Adipose tissue (tissue), 3 donors: ENCODE measurements around the gene FCAR. TPM values are rescaled to one million over a fixed set of nuclear protein-coding genes. Genes with fewer than 3 reads are reported as not detected.
"Not testable (repeated sequence)": the region's sequence is repeated elsewhere in the genome, so short reads cannot be mapped to it uniquely, and the experiment has no call there.

Experiments
- H3K27ac ChIP-seq: one replicate; pipeline ENCODE4 v1.5.1; 2013; ENCODE audit warnings: low read depth, low read length
- WGBS, 3 donors: extraction: QIAGEN DNeasy Blood & Tissue Kit; methylation state at CpG; one replicate each; pipeline ENCODE4 v1.1.7; 2013; 5-methylcytosine and 5-hydroxymethylcytosine counted together
- polyA plus RNA-seq, 3 donors: library from polyadenylated mRNA; stranded (reverse); fragments of 200-250 nt; gene quantifications; one replicate each; pipeline ENCODE4 v1.2.3, GENCODE V29; 2013
- donor health status: healthy with polysubstance abuse.
- donor health status: Bipolar disorder and iron deficiency.
- donor health status: healthy.

FCAR gene
- polyA plus RNA-seq, 3 donors: 0.26 to 10.1 (median 7.5) TPM

DNA sequence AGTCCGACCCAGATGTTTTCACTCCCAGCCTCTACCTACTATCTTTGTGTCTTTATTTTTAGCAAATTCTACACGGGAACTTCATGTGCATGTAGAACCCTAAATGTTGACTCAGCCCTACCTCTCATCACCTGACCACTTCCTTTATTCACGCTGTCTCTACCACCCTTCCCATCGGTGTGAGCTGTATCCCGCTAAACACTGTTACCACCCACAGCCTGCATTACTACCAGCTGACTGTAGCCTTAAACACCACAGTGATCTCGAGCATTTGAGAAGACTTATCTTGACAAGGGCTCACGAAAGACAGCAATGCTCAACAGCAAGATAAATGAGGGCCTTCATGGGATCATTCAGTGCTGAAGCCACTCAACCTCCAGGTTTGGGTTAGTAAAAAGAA is 47.0 kb downstream of the FCAR start:
- H3K27ac ChIP-seq: no peak overlapping the region
- 50 to 55% (median 50%) methylated on average over 7 of the region's 7 CpGs for WGBS, 3 donors

GRCh38 chr19:54923276-54923675 is 49.2 kb downstream of the FCAR start:
- WGBS, 3 donors: 63 to 71% (median 68%) methylated on average over 9 of the region's 9 CpGs
- no peak overlapping the region for H3K27ac ChIP-seq

DNA sequence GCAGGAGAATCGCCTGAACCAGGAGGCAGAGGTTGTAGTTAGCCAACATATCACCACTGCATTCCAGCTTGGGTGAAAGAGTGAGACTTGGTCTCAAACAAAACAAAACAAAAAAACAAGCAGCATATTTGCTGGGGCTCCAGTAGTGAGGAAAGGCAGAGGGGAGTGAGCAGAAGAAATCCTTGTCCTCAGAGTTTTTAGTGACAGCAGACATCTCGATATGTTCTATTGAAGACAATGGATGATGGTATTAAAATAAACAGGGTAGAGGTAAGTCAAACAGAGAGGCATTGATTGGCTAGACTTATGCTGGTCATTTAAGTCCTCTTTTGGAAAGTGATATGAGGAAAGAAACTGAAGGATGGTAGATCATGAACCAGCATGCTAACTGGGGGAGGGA is 54.3 kb downstream of the FCAR start:
- WGBS, 3 donors: 84 to 94% (median 94%) methylated on average over 2 of the region's 2 CpGs
- H3K27ac ChIP-seq: no peak overlapping the region

DNA sequence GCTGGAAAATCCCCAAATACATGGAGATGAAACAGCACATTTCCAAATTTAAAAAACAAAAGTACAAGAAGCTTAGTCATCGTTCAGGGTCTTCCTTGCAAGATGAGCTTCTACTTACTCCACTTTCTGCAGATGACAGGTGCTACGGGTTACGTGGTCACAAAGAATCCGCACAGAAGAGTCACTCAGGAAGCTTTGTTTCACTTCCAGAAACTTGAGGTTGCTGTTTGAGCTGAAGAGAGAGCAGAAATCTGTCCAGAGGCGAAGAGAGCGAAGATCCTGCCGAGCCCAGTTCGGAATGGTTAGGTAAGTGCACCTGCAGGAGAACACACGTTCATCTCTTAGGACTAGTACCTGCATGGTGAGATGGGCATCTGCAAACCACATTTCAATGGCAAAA is 63.9 kb downstream of the FCAR start:
- 60 to 71% (median 65%) methylated on average over 9 of the region's 9 CpGs for WGBS, 3 donors

DNA sequence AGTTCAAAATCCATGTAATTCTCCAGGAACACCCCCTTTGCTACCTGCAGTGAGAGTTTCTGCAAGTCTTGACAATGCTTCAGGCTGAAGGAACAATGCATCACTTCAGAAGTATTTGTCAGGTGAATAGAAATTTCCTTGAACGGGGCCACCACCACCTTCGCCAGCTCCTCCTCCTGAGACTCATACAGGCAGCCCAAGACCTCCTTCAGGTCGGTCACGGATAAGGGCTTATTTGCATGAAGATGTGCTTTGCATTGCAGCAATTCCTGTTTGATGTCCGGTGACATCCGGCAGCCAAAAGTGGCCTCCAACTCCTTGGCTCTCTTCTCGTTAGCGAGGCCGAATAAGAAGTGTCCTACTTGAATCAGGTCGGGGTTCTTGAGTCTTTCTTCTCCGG is 64.9 kb downstream of the FCAR start:
- WGBS, 3 donors: 72 to 83% (median 76%) methylated on average over 11 of the region's 11 CpGs

More for the DNA sequence above, 63.9 kb downstream of the FCAR start:
- no peak overlapping the region for H3K27ac ChIP-seq

DNA sequence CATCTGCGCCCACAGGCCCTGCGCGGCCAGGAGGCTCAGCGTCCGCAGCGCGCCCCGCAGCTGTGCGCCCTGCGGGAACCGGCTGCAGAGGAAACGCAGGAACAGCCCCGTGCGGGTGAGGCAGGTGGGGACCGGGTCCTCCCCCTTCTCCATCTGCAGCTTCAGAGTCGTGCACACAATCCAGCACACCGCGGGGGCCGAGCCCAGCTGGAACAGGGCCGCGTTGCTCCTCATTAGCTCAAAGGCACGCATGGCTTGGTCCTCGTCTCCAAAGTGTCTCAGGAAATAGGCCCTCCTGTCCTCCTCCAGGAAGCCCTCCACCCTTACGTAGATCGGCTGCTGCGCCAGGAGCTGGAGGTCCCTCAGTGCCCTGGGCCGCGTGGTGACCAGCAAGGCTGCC is 65.5 kb downstream of the FCAR start:
- H3K27ac ChIP-seq: not testable (repeated sequence)
- WGBS, 3 donors: 70 to 87% (median 84%) methylated on average over 5 to 22 of the region's 28 CpGs

More for the DNA sequence above, 64.9 kb downstream of the FCAR start:
- H3K27ac ChIP-seq: no peak overlapping the region

Other genes with a start within 250 kb of the FCAR start
- 1 to 10 TPM; 1.3 to 6.1 (median 1.5) TPM for gene LILRB1, start 243.8 kb upstream of the FCAR start, polyA plus RNA-seq
- gene LILRB4, start 211.2 kb upstream of the FCAR start, polyA plus RNA-seq: 1 to 10 TPM; 1.3 to 8.3 (median 5.8) TPM
- gene KIR3DL3, start 149.8 kb upstream of the FCAR start, polyA plus RNA-seq: not detected
- under 1 TPM in 1 of 3 donors, not detected in 2; 0.04 TPM for gene KIR2DL3, start 135.7 kb upstream of the FCAR start, polyA plus RNA-seq
- gene KIR2DL1, start 104.4 kb upstream of the FCAR start, polyA plus RNA-seq: not detected
- not detected for gene KIR2DL4, start 70.6 kb upstream of the FCAR start, polyA plus RNA-seq
- gene KIR3DL1, start 57.8 kb upstream of the FCAR start, polyA plus RNA-seq: not detected
- gene KIR2DS4, start 41.6 kb upstream of the FCAR start, polyA plus RNA-seq: not detected
- under 1 TPM in 1 of 3 donors, not detected in 2; 0.06 TPM for gene KIR3DL2, start 23.8 kb upstream of the FCAR start, polyA plus RNA-seq
- gene NCR1, start 31.9 kb downstream of the FCAR start, polyA plus RNA-seq: under 1 TPM in 2 of 3 donors, not detected in 1; 0.07 to 0.16 TPM
- not detected for gene NLRP7, start 73.3 kb downstream of the FCAR start, polyA plus RNA-seq
- gene NLRP2, start 92.1 kb downstream of the FCAR start, polyA plus RNA-seq: 1 to 10 TPM in 2 of 3 donors, not detected in 1; 1.4 to 2.4 TPM
- gene GP6, start 164.0 kb downstream of the FCAR start, polyA plus RNA-seq: under 1 TPM in 2 of 3 donors, not detected in 1; 0.21 to 0.30 TPM
- 10 to 100 TPM in 1 of 3 donors, 1 to 10 TPM in 2; 8.7 to 14.4 (median 9.6) TPM for gene RDH13, start 188.9 kb downstream of the FCAR start, polyA plus RNA-seq
- 10 to 100 TPM in 1 of 3 donors, 1 to 10 TPM in 2; 7.8 to 13.3 (median 9.1) TPM for gene EPS8L1, start 201.6 kb downstream of the FCAR start, polyA plus RNA-seq
- gene PPP1R12C, start 243.4 kb downstream of the FCAR start, polyA plus RNA-seq: 100 to 1,000 TPM in 2 of 3 donors, 10 to 100 TPM in 1; 61.3 to 158 (median 123) TPM